Measurements from ENCODE around the gene SLC12A7.

The SLC12A7 gene

DNA sequence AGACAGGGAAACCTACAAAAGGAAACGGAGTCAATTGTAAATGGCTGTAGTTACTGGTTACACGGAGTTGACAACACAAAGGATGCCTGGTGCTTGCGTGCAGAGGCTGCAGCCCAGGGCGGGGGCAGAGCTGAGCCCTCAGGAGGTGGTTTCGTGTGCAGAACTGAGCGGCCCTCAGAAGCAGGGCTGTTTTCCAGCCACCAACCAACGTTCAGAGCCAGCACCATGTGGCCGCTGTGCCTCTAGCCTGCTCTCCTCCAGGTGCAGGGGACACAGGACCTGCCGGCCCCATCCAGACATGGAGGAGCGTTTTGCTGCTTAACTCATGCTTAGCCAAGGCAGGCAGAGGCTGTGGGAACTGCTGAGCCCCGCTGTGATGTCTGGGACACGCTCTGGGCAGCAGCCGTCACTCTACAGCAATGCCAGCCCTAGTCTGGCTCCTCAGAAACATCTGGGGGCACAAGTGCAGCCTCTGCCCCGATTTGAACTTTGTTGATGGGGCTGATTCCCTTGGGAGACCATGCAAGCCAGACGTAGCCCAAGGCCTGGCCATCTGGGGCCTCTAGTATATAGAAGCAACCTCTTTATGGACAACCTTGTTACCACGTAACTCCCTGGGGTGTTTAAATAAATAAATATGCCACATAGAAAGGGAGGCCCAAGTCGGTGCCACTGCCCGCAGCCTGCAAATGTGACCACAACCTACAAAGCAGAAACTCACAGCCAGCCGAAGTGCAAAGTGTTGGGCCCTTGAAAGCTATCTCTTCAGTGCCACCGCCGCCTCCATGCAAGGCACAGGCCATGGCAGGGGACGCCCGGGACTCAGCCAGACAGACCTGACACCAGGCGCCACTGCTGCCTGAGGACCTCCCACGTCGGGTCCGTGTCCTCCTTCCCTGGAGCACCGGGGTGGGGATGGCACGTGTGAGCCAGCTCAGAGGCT, 61.2 kb downstream of the SLC12A7 start:
- no peak for DNase-seq (ENCODE audit: low spot score)

- DNase-seq (ENCODE audit: low spot score) = no peak
Measured at GRCh38 chr5:1048861-1049838, 62.7 kb downstream of the SLC12A7 start.

DNA sequence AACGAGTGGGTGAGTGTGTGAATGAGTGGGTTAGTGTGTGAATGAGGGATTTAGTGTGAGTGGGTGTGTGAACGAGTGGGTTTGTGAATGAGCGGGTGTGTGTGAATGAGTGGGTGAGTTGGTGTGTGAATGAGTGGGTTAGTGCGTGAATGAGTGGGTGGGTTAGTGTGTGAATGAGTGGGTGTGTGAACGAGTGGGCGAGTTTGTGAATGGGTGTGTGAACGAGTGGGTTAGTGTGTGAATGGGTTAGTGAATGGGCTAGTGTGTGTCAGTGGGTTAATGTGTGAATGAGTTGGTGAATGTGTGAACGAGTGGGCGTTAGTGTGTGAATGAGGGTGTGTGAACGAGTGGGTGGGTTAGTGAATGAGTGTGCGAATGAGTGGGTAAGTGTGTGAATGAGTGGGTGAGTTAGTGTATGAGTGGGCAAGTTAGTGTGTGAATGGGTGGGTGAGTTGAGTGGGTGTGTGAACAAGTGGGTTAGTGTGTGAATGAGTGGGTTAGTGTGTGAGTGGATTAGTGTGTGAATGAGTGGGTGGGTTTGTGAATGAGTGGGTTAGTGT, 63.6 kb downstream of the SLC12A7 start:
- no peak for DNase-seq (ENCODE audit: low spot score)

DNA sequence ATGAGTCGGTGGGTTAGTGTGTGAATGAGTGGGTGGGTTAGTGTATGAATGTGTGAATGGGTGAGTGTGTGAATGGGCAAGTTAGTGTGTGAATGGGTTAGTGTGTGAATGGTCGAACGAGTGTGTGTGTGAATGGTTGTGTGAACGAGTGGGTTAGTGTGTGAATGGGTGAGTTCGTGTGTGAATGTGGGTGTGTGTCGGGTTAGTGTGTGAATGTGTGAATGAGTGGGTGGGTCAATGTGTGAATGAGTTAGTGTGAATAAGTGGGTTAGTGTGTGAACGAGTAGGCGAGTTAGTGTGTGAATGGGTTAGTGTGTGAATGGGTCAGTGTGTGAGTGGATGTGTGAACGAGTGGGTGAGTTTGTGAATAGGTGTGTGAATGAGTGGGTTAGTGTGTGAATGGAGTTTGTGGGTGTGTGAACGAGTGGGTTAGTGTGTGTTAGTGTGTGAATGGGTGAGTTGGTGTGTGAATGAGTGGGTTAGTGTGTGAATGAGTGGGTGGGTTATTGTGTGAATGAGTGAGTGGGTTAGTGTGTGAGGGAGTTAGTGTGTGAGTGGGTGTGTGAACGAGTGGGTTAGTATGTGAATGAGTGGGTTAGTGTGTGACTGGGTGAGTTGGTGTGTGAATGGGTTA, 64.4 kb downstream of the SLC12A7 start:
- DNase-seq (ENCODE audit: low spot score) = no peak

DNA sequence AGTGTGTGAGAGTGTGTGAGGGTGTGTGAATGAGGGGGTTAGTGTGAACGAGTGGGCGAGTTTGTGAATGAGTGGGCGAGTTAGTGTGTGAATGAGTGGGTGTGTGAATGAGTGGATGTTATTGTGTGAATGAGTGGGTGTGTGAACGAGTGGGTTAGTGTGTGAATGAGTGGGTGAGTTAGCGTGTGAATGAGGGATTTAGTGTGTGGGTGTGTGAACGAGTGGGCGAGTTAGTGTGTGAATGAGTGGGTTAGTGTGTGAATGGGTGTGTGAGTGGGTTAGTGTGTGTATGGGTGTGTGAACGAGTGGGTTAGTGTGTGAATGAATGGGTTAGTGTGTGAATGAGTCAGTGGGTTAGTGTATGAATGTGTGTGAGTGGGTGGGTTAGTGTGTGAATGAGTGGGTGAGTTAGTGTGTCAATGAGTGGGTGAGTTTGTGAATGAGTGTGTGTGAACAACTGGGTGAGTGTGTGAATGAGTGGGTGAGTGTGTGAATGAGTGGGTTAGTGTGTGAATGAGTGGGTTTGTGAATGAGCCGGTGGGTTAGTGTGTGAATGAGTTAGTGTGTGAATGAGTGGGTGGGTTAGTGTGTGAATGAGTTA, 65.8 kb downstream of the SLC12A7 start:
- DNase-seq (ENCODE audit: low spot score) = no peak

- no peak for DNase-seq (ENCODE audit: low spot score)
Measured at GRCh38 chr5:1044117-1044516, 67.7 kb downstream of the SLC12A7 start.

- DNase-seq (ENCODE audit: low spot score) = no peak
Measured at GRCh38 chr5:1043327-1043726, 68.5 kb downstream of the SLC12A7 start.

GRCh38 chr5:1042626-1043025, 69.2 kb downstream of the SLC12A7 start:
- DNase-seq (ENCODE audit: low spot score) = no peak

GRCh38 chr5:1041225-1042143, 70.4 kb downstream of the SLC12A7 start:
- DNase-seq (ENCODE audit: low spot score) = no peak

GRCh38 chr5:1040571-1040970, 71.3 kb downstream of the SLC12A7 start:
- no peak for DNase-seq (ENCODE audit: low spot score)

DNA sequence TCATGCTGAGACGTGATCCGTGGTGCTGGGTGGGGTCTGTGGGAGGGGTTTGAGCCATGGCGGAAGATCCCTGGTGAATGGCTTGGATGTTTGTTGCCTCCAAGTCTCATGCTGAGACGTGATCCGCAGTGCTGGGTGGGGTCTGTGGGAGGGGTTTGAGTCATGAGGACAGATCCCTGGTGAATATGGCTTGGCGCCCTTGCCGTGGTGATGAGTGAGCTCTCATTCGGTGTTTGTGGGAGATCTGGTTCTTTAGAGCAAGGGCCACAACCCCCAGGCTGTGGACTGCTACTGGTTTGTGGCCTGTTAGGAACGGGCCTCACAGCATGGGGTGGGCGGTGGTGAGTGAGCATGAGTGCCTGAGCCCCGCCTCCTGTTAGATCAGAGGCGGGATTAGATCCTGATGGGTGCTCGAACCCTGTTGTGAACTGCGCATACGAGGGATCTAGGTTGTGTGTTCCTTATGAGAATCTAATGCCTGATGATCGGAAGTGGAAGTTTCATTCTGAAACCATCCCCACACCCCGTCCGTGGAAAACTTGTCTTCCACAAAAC, 72.1 kb downstream of the SLC12A7 start:
- no peak for DNase-seq (ENCODE audit: low spot score)

DNA sequence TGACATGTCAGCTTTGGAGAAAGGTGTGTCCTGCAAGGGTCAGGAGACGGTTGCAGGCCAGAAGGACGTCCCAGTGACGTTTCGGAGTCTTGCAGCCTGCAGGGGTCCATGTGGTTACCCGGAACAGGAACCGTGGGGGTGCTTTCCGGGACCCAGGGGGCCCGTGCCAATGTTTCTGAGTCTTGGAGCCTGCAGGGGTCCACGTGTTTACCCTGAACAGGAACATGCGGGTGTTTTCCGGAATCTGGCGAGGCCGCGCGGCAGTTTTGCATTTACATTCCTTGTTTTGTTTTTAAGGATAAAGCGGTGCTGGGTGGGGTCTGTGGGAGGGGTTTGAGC, 72.7 kb downstream of the SLC12A7 start:
- no peak for DNase-seq (ENCODE audit: low spot score)

DNA sequence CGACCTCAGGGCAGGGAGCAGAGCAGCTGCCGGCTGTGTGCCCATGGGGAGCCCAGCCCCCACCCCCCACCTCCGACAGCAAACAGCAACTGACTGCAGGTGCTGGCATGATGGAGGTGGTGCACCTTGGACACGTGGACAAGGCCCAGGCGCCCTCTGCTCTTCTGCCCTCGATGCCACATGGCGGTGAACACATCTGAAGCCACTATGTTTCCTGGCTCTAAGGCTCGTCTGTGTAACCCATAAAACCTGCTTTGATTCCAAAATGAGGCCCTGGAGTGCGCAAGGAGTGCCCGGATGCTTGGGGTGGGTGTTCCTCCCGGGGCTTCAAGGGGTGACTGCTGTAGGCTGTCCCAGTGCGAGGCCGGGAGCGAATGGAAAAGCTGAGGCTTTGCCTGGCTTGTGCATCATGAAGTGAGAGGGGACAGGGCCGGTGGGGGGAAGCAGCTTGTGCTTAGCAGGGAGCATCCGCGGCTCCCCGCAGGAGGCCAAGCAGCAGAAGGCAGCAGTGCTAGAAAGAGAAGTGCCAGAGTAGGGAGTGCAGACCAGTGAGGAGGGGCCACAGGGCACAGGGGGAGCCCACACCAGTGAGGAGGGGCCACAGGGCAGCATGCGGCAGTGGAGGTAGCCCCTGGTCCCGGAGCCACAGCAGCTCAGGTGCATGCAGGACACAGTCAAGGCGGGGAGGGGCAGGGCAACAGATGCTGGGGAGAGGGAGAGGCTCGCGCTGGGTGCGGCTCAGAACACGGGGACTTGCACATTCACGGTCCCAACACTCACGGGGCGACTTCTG, 73.2 kb downstream of the SLC12A7 start:
- DNase-seq (ENCODE audit: low spot score) = no peak

- no peak for DNase-seq (ENCODE audit: low spot score)
Measured at GRCh38 chr5:1037671-1038416, 74.0 kb downstream of the SLC12A7 start.

- DNase-seq (ENCODE audit: low spot score) = no peak
Measured at GRCh38 chr5:1037123-1037670, 74.7 kb downstream of the SLC12A7 start.

- no peak for DNase-seq (ENCODE audit: low spot score)
Measured at GRCh38 chr5:1036504-1037122, 75.2 kb downstream of the SLC12A7 start.

- DNase-seq (ENCODE audit: low spot score) = no peak
Measured at GRCh38 chr5:1035421-1036405, 76.2 kb downstream of the SLC12A7 start.

Measured in iPS-NIHi11 (cell line).